ENCODE measurements around the gene SULT6B1. TPM values are rescaled to one million over a fixed set of nuclear protein-coding genes. Genes with fewer than 3 reads are reported as not detected.

Gene SULT6B1
- total and polyA plus RNA-seq, 2 of the 4 experiments (the other 2 are of a cell fraction) = not detected

DNA sequence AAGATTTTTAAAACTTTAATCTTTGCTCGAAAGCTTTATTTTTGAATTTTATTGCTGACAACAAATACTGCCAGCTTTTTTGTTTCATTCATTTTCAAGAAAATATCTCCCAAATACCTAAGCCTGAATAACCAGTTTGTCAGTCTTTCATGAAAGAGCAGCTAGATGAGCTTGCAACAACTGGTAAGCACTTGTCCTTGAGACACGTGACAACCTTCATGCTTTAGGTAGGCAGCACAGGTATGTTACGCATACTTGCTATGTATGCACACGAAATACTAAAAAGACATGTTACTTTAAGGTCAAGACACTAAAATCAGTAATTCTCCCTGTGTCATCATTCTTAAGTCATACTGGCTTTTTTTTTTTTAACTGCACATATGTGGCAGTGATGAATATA lies 30.6 kb upstream of the SULT6B1 start:
- Histone ChIP-seq H2BK15ac (ENCODE audit: low read depth, low read length) (no peak overlapping the region), H3K9me1 (ENCODE audit: insufficient read depth, low read length) (no peaks in the 10 kb centered on the region), H2AK5ac (ENCODE audit: low read depth, low read length) (no peak overlapping the region), H4K91ac (ENCODE audit: insufficient read depth, low read depth, low read length) (no peak overlapping the region), H2BK20ac (ENCODE audit: low read depth, low read length) (no peak overlapping the region), H3K4me2 (ENCODE audit: low read depth, low read length) (no peak overlapping the region), H3K14ac (replicated peaks; ENCODE audit: low read depth, low read length) (no peak overlapping the region), H3K4me3 (ENCODE audit: insufficient read depth, low read depth, low read length) (no peak overlapping the region), H3K79me1 (ENCODE audit: low read depth in 1 of 2, low read length in 2 of 2) (peaks cover 13 to 15% of the 10 kb centered on the region in 2 experiments; a peak in 3 of 4 replicates), H3K56ac (ENCODE audit: extremely low read depth, insufficient read depth, low read length) (no peak overlapping the region), H3K23ac (ENCODE audit: low read depth, low read length) (no peak overlapping the region), H3K18ac (ENCODE audit: low read depth, low read length) (no peak overlapping the region), H4K5ac (ENCODE audit: low read depth, low read length) (no peak overlapping the region), H4K8ac (ENCODE audit: low read depth in 2 of 2, low read length in 2 of 2) (no peak overlapping the region), H4K20me1 (ENCODE audit: insufficient read depth, low read length) (no peaks in the 10 kb centered on the region), H3K9me3 (ENCODE audit: control insufficient read depth, insufficient read depth, low read length) (no peaks in the 10 kb centered on the region), H2AFZ (replicated peaks; ENCODE audit: low read length, poor library complexity) (no peak overlapping the region), H3K4ac (ENCODE audit: low read depth, low read length) (no peak overlapping the region), H3K4me1 (ENCODE audit: control insufficient read depth, insufficient read depth, low read length) (no peaks in the 10 kb centered on the region), H2BK5ac (ENCODE audit: low read depth, low read length, poor library complexity, severe bottlenecking) (no peak overlapping the region), H2BK120ac (ENCODE audit: low read depth, low read length) (no peak overlapping the region), H3K36me3 (ENCODE audit: control insufficient read depth, insufficient read depth, low read length) (peaks cover 32% of the 10 kb centered on the region), H3K27ac (ENCODE audit: insufficient read depth, low read length) (no peak overlapping the region), H2AK9ac (replicated peaks; ENCODE audit: low read depth, low read length, poor library complexity) (no peak overlapping the region), H3K27me3 (ENCODE audit: control insufficient read depth, insufficient read depth, low read length) (no peaks in the 10 kb centered on the region), H3K9ac (ENCODE audit: low read depth, low read length) (no peak overlapping the region)
- intact Hi-C loops (cut with micrococcal nuclease) (no loop called here), in situ Hi-C loops (cut with MboI; ENCODE audit: low sequenced_read_pairs) (no loop called here), dilution Hi-C loops (cut with HindIII; ENCODE audit: low sequenced_read_pairs, unreplicated experiment) (no loop called here)
- TF ChIP-seq MXI1 (IDR thresholded peaks at IDR 0.05; ENCODE audit: borderline replicate concordance, low read depth, low read length) (no peak), MAFK (IDR thresholded peaks at IDR 0.05; ENCODE audit: low read depth, low read length) (no peak), MAZ (IDR thresholded peaks at IDR 0.05; ENCODE audit: borderline replicate concordance, low read depth, low read length) (no peak), NFE2L2 (IDR thresholded peaks at IDR 0.05; ENCODE audit: low read depth, low read length) (no peak), POLR2A (IDR thresholded peaks at IDR 0.05; ENCODE audit: low read depth, low read length) (no peak), RCOR1 (IDR thresholded peaks at IDR 0.05; ENCODE audit: insufficient replicate concordance, low read length) (no peak), CHD1 (IDR thresholded peaks at IDR 0.05; ENCODE audit: low read depth, low read length) (no peak), CEBPB (IDR thresholded peaks at IDR 0.05; ENCODE audit: low read depth, low read length) (no peak), FOS (IDR thresholded peaks at IDR 0.05; ENCODE audit: low read depth, low read length) (no peak), BHLHE40 (IDR thresholded peaks at IDR 0.05; ENCODE audit: low read depth, low read length) (no peak), SMC3 (IDR thresholded peaks at IDR 0.05; ENCODE audit: low read depth, low read length) (no peak), RFX5 (IDR thresholded peaks at IDR 0.05; ENCODE audit: low read depth, low read length) (no peak), RAD21 (IDR thresholded peaks at IDR 0.05; ENCODE audit: low read length) (no peak)
- TF ChIP-seq, protein P1, sequence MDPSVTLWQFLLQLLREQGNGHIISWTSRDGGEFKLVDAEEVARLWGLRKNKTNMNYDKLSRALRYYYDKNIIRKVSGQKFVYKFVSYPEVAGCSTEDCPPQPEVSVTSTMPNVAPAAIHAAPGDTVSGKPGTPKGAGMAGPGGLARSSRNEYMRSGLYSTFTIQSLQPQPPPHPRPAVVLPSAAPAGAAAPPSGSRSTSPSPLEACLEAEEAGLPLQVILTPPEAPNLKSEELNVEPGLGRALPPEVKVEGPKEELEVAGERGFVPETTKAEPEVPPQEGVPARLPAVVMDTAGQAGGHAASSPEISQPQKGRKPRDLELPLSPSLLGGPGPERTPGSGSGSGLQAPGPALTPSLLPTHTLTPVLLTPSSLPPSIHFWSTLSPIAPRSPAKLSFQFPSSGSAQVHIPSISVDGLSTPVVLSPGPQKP (IDR thresholded peaks at IDR 0.05; ENCODE audit: borderline replicate concordance, low read depth, low read length) = no peak
- TF ChIP-seq, protein P2, sequence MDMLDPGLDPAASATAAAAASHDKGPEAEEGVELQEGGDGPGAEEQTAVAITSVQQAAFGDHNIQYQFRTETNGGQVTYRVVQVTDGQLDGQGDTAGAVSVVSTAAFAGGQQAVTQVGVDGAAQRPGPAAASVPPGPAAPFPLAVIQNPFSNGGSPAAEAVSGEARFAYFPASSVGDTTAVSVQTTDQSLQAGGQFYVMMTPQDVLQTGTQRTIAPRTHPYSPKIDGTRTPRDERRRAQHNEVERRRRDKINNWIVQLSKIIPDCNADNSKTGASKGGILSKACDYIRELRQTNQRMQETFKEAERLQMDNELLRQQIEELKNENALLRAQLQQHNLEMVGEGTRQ (IDR thresholded peaks at IDR 0.05; ENCODE audit: low read depth, low read length) = no peak
- TF ChIP-seq, protein P3, sequence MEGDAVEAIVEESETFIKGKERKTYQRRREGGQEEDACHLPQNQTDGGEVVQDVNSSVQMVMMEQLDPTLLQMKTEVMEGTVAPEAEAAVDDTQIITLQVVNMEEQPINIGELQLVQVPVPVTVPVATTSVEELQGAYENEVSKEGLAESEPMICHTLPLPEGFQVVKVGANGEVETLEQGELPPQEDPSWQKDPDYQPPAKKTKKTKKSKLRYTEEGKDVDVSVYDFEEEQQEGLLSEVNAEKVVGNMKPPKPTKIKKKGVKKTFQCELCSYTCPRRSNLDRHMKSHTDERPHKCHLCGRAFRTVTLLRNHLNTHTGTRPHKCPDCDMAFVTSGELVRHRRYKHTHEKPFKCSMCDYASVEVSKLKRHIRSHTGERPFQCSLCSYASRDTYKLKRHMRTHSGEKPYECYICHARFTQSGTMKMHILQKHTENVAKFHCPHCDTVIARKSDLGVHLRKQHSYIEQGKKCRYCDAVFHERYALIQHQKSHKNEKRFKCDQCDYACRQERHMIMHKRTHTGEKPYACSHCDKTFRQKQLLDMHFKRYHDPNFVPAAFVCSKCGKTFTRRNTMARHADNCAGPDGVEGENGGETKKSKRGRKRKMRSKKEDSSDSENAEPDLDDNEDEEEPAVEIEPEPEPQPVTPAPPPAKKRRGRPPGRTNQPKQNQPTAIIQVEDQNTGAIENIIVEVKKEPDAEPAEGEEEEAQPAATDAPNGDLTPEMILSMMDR (conservative IDR thresholded peaks at IDR 0.05; ENCODE audit: low read depth, low read length) = no peak
- POLR2A ChIA-PET (ENCODE audit: unreplicated experiment) = no interaction called here
- ATAC-seq (ENCODE audit: low read depth) = no peak
- no CpG with 5 or more reads among the region's 4 CpGs for WGBS, 2 experiments (ENCODE audit: extremely low coverage in 2 of 2, insufficient read length in 1 of 2)
- CTCF ChIA-PET = no interaction called here
- no TSS peak for BruUV-seq (replicated peaks)
- no peak for DNase-seq

Data from IMR-90 (cell line).